Gastroesophageal sphincter (tissue), 4 donors: ENCODE measurements around the gene KIRREL3. TPM values are rescaled to one million over a fixed set of nuclear protein-coding genes. Genes with fewer than 3 reads are reported as not detected.

ENCODE experiments used
- ATAC-seq: fragments of 150-250 bp; one replicate; pipeline ENCODE4 v1.9.1; 2016; ENCODE audit warnings: mild to moderate bottlenecking, moderate library complexity
- H3K27ac ChIP-seq, 4 donors: fragments of 200-600 bp; sonication (generic) in 3 of 4; 1 replicate in 3 of 4; 2 replicates in 1 of 4; pipeline ENCODE4 v1.5.1; 2016 to 2019
- H3K27me3 ChIP-seq: fragments of 200-600 bp; sonication (generic); one replicate; pipeline ENCODE4 v1.5.1; 2019
- H3K36me3 ChIP-seq, 2 donors: fragments of 200-600 bp; sonication (generic); one replicate each; pipeline ENCODE4 v1.5.1; 2019; ENCODE audit warnings: control low read depth in 1 of 2
- H3K4me1 ChIP-seq, 3 donors: fragments of 200-600 bp; sonication (generic); 1 replicate in 2 of 3; 2 replicates in 1 of 3; pipeline ENCODE4 v1.5.1; 2016 to 2019; ENCODE audit warnings: control low read depth in 2 of 3
- H3K4me3 ChIP-seq, 2 donors: fragments of 200-600 bp; sonication (generic); one replicate each; pipeline ENCODE4 v1.5.1; 2019; ENCODE audit warnings: mild to moderate bottlenecking in 1 of 2, moderate library complexity in 1 of 2
- H3K9me3 ChIP-seq, 3 donors: fragments of 200-600 bp; sonication (generic); one replicate each; pipeline ENCODE4 v1.5.1; 2017 to 2019; ENCODE audit warnings: control low read depth in 2 of 3
- EP300 ChIP-seq: sonication (generic); formaldehyde crosslinking; IDR thresholded peaks from one replicate; pipeline ENCODE4 v1.6.1; 2017; ENCODE audit warnings: antibody characterized with exemption, mild to moderate bottlenecking
- POLR2A ChIP-seq, 2 donors: fragments of 450-650 bp; IDR thresholded peaks; one replicate each; pipeline ENCODE4 v1.6.1; 2017; ENCODE audit warnings: antibody characterized with exemption in 2 of 2, mild to moderate bottlenecking in 2 of 2, moderate library complexity in 1 of 2
- POLR2AphosphoS5 ChIP-seq: sonication (generic); formaldehyde crosslinking; IDR thresholded peaks from one replicate; pipeline ENCODE4 v1.6.1; 2017; ENCODE audit warnings: antibody characterized with exemption
- WGBS, 2 donors: methylation state at CpG; one replicate each; pipeline ENCODE4 v1.1.5; 2018; ENCODE audit warnings: low coverage in 1 of 2; 5-methylcytosine and 5-hydroxymethylcytosine counted together
- total RNA-seq, 4 donors: library from RNA; depleted of rRNA; stranded (reverse); fragments of >200 nt; gene quantifications; one replicate each; pipeline ENCODE4 v1.1.0, GENCODE V29; 2016
- TF ChIP-seq, protein P1 (sequence below), 4 experiments: fragments of 200-600 bp in 2 of 4; fragments of 450-650 bp in 2 of 4; sonication (generic) in 1 of 4; IDR thresholded peaks; one replicate each; pipeline ENCODE4 v1.5.1; 2017 to 2019; ENCODE audit warnings: antibody characterized with exemption in 4 of 4, mild to moderate bottlenecking in 2 of 4, moderate library complexity in 2 of 4

KIRREL3 gene
- total RNA-seq, 4 donors from 2014 or later: 0.54 to 3.9 (median 1.4) TPM

DNA sequence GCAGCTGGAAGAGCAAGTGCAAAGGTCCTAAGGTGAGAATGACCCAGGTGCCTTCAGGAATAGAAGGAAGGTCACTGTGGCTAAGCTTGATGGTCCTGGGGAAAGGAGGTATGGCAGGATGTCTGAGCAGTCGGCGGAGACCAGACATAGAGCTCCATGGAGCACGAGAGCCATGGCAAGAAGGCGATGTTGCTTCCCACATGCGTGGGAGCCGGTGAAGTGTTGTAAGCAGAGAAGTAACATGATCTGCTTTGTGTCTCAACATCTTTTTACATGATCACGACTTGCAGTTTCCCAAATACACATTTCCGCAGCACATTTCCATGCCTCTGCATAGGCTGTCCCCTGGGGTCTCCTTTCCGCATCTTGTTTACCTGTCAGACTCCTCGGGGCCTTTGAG lies 231.9 kb downstream of the KIRREL3 start:
- 75 to 82% methylated on average over 7 to 10 of the region's 10 CpGs for WGBS, 2 donors
- no peak for ATAC-seq

DNA sequence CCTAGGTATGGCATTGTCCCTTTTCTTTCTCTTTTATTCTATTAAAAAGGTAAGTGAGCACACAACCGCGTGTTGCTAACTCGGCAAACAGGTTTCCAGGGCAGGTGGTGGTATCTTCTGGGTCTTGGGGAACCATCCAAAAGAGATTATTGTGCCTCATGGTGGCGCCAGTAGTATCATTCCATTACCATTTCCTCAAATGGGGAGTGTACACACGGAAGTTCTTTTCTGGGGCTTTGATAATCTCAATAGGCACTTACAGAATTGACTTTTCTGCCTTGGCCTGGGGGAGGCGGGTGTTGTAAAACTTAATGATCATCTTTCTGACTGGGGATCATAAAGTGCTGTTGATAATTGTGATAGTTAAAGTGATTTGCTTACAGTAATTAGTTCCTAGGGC lies 234.1 kb downstream of the KIRREL3 start:
- 73 to 77% methylated on average over 4 to 6 of the region's 6 CpGs for WGBS, 2 donors
- no peak for ATAC-seq
- TF ChIP-seq, protein P1, sequence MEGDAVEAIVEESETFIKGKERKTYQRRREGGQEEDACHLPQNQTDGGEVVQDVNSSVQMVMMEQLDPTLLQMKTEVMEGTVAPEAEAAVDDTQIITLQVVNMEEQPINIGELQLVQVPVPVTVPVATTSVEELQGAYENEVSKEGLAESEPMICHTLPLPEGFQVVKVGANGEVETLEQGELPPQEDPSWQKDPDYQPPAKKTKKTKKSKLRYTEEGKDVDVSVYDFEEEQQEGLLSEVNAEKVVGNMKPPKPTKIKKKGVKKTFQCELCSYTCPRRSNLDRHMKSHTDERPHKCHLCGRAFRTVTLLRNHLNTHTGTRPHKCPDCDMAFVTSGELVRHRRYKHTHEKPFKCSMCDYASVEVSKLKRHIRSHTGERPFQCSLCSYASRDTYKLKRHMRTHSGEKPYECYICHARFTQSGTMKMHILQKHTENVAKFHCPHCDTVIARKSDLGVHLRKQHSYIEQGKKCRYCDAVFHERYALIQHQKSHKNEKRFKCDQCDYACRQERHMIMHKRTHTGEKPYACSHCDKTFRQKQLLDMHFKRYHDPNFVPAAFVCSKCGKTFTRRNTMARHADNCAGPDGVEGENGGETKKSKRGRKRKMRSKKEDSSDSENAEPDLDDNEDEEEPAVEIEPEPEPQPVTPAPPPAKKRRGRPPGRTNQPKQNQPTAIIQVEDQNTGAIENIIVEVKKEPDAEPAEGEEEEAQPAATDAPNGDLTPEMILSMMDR (IDR thresholded peaks at IDR 0.05): no peak
- TF ChIP-seq POLR2A (IDR thresholded peaks at IDR 0.05) (no peak), POLR2AphosphoS5 (no peak), EP300 (no peak)
- Histone ChIP-seq H3K36me3 (no peaks in the 10 kb centered on the region), H3K9me3 (no peaks in the 10 kb centered on the region), H3K27me3 (no peaks in the 10 kb centered on the region), H3K4me1 (no peaks in the 10 kb centered on the region), H3K4me3 (no peak overlapping the region), H3K27ac (no peak overlapping the region)

More for the DNA sequence above, 231.9 kb downstream of the KIRREL3 start:
- H3K4me3 ChIP-seq: no peak overlapping the region
- TF ChIP-seq, protein P1 (IDR thresholded peaks at IDR 0.05): no peak
- no peak for TF ChIP-seq POLR2AphosphoS5
- no peak for TF ChIP-seq POLR2A (IDR thresholded peaks at IDR 0.05)
- no peak for TF ChIP-seq EP300
- H3K4me1 ChIP-seq: no peaks in the 10 kb centered on the region
- no peaks in the 10 kb centered on the region for H3K9me3 ChIP-seq
- H3K27ac ChIP-seq: no peak overlapping the region
- no peaks in the 10 kb centered on the region for H3K27me3 ChIP-seq
- H3K36me3 ChIP-seq: no peaks in the 10 kb centered on the region

DNA sequence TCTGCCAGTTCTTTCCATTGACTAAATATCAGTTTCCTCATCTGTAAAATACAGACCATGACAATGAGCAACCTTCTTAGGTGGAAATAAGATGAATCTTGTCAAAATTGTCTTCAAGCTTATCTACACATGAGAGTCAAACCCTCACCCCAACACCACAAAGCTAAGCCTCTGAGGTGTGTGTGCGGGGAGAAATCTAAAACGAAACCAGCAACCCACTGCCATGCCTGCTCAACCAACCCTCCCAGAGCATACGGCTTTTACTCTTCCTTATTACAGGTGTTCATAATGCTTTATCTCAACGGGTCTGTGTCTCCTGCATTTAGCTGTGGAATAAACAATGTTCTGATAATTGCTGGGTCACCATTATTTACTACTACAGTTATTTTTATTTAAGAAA lies 235.4 kb downstream of the KIRREL3 start:
- 68 to 82% methylated on average over 4 of the region's 4 CpGs for WGBS, 2 donors
- no peaks in the 10 kb centered on the region for H3K27me3 ChIP-seq
- H3K4me1 ChIP-seq: no peaks in the 10 kb centered on the region
- no peak for TF ChIP-seq POLR2A (IDR thresholded peaks at IDR 0.05)
- TF ChIP-seq EP300: no peak
- TF ChIP-seq, protein P1 (IDR thresholded peaks at IDR 0.05): no peak
- TF ChIP-seq POLR2AphosphoS5: no peak
- no peak overlapping the region for H3K4me3 ChIP-seq
- ATAC-seq: no peak
- H3K9me3 ChIP-seq: no peaks in the 10 kb centered on the region
- no peaks in the 10 kb centered on the region for H3K36me3 ChIP-seq
- no peak overlapping the region for H3K27ac ChIP-seq

DNA sequence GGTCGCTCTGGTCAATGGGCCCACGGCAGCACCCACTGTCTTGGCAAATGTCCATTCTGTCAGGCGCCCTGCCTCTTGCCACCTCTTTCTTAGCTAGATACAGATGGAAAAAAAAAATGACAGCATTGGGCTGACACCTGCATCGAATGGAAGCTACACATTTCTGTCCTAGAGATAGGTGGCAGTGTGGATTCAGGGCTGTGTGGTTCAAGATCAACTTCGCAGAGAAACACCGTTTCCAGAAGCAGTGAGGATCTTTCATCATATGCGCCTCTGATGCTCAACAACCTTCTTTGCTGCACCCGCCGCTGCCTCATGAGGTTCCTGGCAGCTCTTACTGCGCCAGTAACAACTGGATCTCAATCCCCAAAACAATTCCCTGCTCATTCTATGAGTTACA lies 236.3 kb downstream of the KIRREL3 start:
- ATAC-seq: no peak
- no peaks in the 10 kb centered on the region for H3K4me1 ChIP-seq

DNA sequence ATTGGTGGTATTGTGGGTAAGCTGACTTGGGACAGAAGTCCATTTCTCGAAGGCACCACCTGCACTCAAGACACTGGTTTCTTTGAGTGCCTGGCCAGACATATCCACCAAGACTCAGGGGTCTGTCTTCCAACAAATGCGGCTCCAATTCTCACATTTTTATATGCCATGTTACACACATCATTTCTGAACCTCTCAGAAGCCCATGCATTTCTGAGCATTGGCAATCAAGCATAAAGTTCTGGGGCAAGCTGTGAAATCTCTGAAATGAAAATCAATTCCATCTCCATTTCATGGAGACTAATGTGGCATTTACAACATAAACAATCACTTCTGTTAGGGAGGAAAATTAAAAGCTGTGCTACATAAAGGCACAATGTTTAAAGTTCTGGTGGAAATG lies 243.7 kb downstream of the KIRREL3 start:
- no peak overlapping the region for H3K27ac ChIP-seq
- 69 to 87% methylated on average over 2 of the region's 2 CpGs for WGBS, 2 donors
- ATAC-seq: no peak
- no peaks in the 10 kb centered on the region for H3K36me3 ChIP-seq
- H3K9me3 ChIP-seq: peaks cover 0 to 3% (median 0%) of the 10 kb centered on the region in 3 donors
- no peak overlapping the region for H3K4me3 ChIP-seq
- no peak for TF ChIP-seq EP300
- TF ChIP-seq, protein P1 (IDR thresholded peaks at IDR 0.05): no peak
- no peak for TF ChIP-seq POLR2A (IDR thresholded peaks at IDR 0.05)
- no peak for TF ChIP-seq POLR2AphosphoS5
- peaks cover 11% of the 10 kb centered on the region for H3K27me3 ChIP-seq
- no peaks in the 10 kb centered on the region for H3K4me1 ChIP-seq

More for the DNA sequence above, 236.3 kb downstream of the KIRREL3 start:
- no peaks in the 10 kb centered on the region for H3K36me3 ChIP-seq
- H3K4me3 ChIP-seq: no peak overlapping the region
- H3K9me3 ChIP-seq: no peaks in the 10 kb centered on the region
- 72 to 76% methylated on average over 9 of the region's 10 CpGs for WGBS, 2 donors
- H3K27me3 ChIP-seq: no peaks in the 10 kb centered on the region
- TF ChIP-seq POLR2AphosphoS5 (no peak), POLR2A (IDR thresholded peaks at IDR 0.05) (no peak), EP300 (no peak)
- TF ChIP-seq, protein P1 (IDR thresholded peaks at IDR 0.05): no peak
- H3K27ac ChIP-seq: no peak overlapping the region
